ENCODE results near the gene CD6.

GRCh38 chr11:61066645-61067044 is 95.2 kb downstream of the CD6 start:
- no peak for TF ChIP-seq CTCF (IDR thresholded peaks at IDR 0.05)
- TF ChIP-seq POLR2A (IDR thresholded peaks at IDR 0.05), result no peak

Measured in heart left ventricle (tissue), 13 donors.